Heart left ventricle (tissue), 13 donors: Measurements from ENCODE around the gene IQCF5.
"Not testable (repeated sequence)": the region's sequence is repeated elsewhere in the genome, so short reads cannot be mapped to it uniquely, and the experiment has no call there.

Experiments used
- POLR2A ChIP-seq, 2 donors: fragments of 450-650 bp; IDR thresholded peaks; one replicate each; pipeline ENCODE4 v1.6.1; 2017; ENCODE audit warnings: antibody characterized with exemption in 2 of 2, mild to moderate bottlenecking in 2 of 2, moderate library complexity in 2 of 2
- TF ChIP-seq, protein P1 (sequence below), 12 donors: fragments of 200-600 bp; sonication (generic) in 4 of 12; IDR thresholded peaks; one replicate each; pipeline versions ENCODE4 v1.5.0 to v1.8.0; 2018 to 2022; ENCODE audit warnings: antibody characterized with exemption in 12 of 12, mild to moderate bottlenecking in 5 of 12
- donor health status: ischemic (EF 13 %, LVEDD 7.1; RV severe dilation, severe dysfunction).
- donor health status: DM: no; HTN: yes; CAD: no.
- donor health status: DM: no; HTN: no; CAD: no.
- donor health status: ischemic (EF 25% LVEDD 6.9; RV normal size, moderate dysfunction).
- donor health status: ischemic (EF 25% LVEDD 5.7; RV mildly dilated, moderate dysfunction).
- donor health status: ischemic (EF 35%, LVEDD 5.7; RV mildly dilated, moderate dysfunction).
- donor health status: nonischemic (EF 11% LVEDD 7.7; RV severe dilation, severe dysfunction).
- donor health status: DM: yes; HTN: yes; CAD: no.
- donor health status: PGD.
- donor health status: ischemic (EF 29% LVEDD 5.4; RV normal size, mild dysfunction).
- donor health status: nonischemic (EF 23%, LVEDD 6.1; RV moderate dilation, normal function).

DNA sequence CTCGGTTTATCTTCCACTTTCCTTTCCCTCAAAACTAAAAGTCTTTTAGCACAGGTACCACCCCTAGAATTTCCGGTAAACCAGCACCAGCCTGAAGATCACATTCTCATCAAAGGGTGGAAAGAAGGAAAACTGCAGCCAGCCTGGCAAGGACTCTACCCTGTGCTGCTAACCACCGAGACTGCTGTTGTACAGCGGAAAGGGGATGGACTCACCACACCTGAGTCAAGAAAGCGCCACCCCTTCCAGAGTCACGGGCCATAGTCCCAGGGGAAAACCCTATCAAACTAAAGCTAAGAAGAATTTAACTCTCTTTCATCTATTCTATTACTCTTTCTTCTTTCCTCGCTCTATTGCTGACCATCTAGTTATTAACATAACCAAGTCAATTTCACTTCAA is 24.6 kb upstream of the IQCF5 start:
- TF ChIP-seq, protein P1, sequence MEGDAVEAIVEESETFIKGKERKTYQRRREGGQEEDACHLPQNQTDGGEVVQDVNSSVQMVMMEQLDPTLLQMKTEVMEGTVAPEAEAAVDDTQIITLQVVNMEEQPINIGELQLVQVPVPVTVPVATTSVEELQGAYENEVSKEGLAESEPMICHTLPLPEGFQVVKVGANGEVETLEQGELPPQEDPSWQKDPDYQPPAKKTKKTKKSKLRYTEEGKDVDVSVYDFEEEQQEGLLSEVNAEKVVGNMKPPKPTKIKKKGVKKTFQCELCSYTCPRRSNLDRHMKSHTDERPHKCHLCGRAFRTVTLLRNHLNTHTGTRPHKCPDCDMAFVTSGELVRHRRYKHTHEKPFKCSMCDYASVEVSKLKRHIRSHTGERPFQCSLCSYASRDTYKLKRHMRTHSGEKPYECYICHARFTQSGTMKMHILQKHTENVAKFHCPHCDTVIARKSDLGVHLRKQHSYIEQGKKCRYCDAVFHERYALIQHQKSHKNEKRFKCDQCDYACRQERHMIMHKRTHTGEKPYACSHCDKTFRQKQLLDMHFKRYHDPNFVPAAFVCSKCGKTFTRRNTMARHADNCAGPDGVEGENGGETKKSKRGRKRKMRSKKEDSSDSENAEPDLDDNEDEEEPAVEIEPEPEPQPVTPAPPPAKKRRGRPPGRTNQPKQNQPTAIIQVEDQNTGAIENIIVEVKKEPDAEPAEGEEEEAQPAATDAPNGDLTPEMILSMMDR (IDR thresholded peaks at IDR 0.05): not testable (repeated sequence)
- not testable (repeated sequence) for TF ChIP-seq POLR2A (IDR thresholded peaks at IDR 0.05)
